HG02970 (cell line): ENCODE measurements around the gene OOSP4A.
"Not testable (repeated sequence)": the region's sequence is repeated elsewhere in the genome, so short reads cannot be mapped to it uniquely, and the experiment has no call there.

Experiments used
- ATAC-seq: cut with Tn5 transposase; IDR thresholded peaks from one replicate; pipeline ENCODE4 v1.9.1; 2021; ENCODE audit warnings: mild to moderate bottlenecking, moderate library complexity, moderate number of reproducible peaks; ENCODE audit not compliant: unreplicated experiment, low FRiP score

Gene OOSP4A

DNA sequence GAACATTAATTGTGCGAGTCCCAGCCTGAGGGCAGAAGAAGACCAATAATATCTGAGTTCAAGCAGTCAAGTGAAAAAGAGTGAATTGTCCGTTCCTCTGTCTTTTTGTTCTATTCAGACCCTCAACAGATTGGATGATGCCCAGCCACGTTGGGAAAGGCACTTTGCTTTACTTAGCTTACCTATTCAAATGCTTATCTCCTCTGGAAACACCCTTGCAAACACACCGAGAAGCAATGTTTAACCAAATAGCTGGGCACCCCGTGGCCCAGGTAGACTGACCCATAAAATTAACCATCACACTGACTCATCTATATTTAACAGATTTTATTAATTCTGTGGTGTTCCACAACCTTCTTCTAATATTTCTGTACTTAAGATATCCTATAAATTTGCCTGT, 9.3 kb downstream of the OOSP4A start:
- ATAC-seq: no peak

DNA sequence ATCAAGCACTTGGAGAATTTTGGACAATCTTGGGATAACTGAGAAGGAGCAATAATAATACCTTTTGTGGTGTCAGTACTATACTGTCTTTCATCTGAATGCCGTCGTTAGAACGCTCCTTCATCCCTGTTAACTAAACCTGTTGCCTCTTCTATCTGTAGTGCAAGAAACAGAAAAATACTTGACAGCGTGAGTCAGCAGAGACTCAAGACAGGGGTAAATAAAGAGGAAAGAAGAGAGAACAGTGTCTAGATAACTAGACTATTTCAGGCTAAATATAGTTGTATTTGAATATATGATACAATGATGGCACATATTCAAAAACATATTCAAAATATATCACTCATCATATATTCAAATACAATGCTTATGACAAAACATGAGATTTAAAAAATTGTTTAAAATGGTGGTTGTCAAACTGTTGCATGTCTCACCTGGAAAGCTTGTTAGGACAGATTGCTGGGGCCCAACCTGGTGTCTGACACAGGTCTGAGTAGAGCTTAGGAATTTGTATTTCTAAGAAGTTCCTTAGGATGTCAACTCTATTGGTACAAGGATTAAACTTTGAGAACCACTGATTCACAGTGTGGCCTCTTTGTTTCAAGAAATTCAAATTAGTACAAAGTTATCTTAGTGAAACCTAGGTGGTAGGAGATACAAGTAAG, 17.4 kb downstream of the OOSP4A start:
- ATAC-seq: no peak

DNA sequence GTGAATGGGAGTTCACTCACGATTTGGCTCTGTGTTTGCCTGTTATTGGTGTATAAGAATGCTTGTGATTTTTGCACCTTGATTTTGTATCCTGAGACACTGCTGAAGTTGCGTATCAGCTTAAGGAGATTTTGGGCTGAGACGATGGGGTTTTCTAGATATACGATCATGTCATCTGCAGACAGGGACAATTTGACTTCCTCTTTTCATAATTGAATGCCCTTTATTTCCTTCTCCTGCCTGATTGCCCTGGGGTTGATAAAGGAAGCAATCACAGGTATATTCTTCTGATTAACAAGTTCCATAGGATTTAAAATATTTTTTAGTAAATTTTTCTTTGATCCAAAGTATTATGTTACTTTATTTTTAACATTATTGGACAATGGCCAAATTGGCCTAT, 18.2 kb downstream of the OOSP4A start:
- ATAC-seq: not testable (repeated sequence)

DNA sequence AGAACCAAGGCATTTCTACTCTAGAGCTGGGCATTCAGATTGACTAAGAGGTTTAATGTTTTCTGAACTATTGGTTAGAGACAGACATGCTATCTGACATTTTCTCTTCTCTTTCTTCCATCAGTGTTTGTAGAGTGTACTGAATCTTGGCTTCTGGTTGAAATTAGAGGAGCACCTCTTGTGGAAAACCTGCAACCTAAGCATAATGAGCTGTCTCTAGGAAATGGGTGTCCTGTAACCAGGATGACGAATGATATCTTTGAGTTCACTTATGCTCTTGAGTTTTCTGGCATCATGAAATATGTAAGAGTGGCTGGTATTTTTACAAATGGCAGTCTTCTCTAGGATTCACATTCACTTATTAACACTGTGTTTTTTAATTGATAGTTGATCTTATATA, 19.4 kb downstream of the OOSP4A start:
- no peak for ATAC-seq

DNA sequence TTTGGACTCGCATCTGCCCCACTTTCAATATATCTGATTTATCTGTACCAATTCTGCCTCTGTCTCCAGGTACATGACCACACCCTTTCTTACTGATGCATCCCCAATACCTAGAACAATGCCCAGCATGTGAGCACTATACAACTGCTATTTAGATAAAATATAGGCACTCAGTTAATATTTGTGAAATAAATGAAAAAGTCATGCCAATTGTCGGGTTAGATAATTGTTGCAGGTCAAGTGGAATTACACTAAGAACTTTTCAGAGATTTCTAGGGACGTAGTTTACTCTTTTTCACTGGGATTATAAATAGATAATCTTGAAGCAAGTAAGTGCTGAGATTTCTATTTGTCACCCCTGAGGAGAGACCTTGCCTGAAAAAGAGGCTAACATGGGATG, 20.5 kb downstream of the OOSP4A start:
- ATAC-seq: no peak

DNA sequence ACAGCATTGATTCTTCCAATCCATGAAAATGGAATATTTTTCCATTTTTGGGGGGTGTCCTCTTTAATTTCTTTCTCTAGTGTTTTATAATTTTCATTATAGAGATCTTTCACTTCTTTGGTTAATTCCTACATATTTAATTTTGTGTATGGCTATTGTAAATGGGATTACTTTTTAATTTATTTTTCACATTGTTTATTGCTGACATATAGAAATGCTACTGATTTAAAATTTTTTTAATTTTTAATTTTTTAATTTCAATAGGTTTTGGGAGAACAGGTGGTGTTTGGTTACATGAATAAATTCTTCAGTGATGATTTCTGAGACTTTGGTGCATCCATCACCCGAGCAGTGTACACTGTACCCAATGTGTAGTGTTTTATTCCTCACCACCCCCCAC, 26.6 kb downstream of the OOSP4A start:
- ATAC-seq: no peak

DNA sequence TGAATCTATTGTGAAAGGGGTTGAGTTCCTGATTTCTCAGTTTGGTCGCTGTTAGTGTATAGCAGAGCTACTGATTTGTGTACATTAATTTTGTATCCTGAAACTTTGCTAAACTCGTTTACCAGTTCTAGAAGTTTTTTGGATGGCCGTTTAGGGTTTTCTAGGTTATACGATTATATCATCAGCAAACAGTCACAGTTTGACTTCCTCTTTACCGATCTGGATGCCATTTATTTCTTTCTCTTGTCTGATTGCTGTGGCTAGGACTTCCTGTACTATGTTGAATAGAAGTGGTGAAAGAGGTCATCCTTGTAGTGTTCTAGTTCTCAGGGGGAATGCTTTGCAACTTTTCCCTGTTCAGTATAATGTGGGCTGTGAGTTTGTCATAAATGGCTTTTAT, 28.6 kb downstream of the OOSP4A start:
- ATAC-seq: no peak

DNA sequence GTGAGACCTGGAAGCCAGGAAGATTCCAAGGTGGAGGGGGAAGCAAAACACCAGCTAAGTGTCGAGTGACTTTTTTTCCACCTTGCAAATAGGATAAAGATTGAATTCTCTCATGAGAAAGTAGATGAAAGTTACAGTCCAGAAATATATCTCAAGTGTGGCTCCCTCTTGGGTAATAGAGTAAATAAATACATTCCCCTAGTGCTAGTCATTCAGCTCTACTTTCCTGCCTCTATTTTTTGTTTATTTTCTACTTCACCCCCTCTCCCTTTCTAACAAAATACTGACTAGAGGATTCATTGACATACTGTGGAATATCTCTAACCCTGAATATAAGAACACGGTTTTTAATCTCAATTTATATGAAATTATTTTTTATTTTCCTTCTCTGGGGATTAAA, 34.0 kb downstream of the OOSP4A start:
- no peak for ATAC-seq

DNA sequence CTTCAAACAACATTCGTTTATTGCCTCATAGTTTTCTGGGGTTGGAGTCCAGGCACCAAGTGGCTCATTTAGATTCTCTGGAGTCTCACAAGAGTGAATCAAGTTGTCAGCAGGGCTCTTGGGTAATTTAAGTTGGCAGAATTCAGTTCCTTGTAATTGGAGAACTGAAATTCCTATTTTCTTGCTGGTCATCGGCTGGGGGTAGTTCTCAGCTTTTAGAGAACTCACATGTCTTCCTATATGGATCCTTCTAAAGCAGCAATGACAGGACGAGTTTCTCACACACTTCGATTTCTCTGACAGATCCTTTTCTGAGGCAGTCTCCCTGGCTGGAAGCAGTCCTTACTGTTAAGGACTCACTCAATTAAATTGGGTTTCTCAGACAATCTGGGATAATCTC, 35.9 kb downstream of the OOSP4A start:
- ATAC-seq: no peak

DNA sequence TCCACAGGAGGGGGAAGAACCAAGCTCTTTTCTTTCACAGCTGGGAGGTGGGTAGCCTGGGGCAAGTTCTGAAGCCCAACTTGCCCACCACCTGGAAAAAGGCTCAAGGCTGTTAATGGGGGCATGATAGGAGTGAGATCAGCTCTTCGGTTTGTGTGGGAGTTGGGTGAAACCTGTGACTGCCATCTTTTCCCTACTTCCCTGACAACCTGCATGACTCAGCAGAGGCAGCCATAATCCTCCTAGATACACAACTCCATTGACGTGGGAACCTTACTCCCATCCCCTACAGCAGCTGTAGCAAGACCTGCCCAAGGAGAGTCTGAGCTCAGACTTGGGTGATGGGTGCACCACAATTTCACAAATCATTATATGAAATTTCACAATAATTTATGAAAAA, 39.9 kb downstream of the OOSP4A start:
- ATAC-seq: no peak

DNA sequence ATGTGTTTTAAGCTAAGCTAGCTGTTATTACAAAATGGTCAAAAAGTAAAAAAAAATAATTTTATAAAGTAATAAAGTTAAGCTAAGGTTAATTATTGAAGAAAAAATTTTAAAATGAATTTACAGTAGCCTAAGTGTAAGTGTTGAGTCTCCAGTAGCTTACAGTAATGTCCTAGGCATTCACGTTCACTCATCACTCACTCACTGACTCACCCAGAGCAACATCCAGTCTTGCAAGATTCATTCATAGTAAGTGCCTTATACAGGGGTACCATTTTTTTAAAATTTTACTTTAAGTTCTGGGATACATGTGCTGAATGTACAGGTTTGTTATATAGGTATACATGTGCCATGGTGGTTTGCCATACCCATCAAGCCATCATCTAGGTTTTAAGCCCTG, 41.5 kb downstream of the OOSP4A start:
- ATAC-seq: no peak

DNA sequence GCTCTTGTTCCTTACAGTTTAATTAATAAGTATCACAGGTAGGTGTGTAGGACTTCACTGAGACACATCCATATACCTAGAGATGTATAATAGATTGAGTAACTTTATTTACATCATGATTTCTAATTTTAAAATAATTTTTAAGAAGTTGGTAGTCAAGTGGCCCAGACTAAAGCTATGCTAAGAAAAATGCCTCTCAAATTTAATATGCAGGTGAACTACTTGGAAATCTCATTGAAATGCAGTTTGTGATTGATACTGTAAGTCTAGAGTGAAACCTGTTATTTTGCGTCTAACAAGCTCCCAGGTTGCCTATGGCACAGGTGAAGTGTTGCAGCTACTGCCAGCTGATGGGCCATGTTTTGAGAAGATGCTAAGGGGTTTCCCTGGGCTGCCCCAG, 53.0 kb downstream of the OOSP4A start, which contains the start of gene OOSP4B:
OOSP4B (plus strand) TSS at position 301 of the 400 bp plus-strand sequence.
- no peak for ATAC-seq

DNA sequence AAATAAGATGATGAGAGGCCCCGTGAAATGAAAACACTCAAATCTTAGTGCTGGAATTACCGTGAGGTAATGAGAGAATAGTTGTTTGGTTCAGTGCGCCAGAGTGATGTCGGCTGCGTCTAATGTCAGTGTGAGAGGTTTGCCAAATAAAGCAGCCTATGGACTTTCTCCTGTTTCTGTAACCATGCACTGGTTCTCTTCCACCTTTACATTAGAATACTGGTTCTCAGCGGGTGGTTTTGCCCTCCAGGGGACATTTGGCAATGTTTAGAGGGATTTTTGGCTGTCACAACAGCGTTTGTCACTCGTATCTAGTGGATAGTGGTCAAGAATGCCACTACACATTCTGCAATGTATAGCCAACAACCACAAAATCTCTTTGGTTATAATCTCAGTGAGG, 54.2 kb downstream of the OOSP4A start:
- no peak for ATAC-seq
